Keratinocyte (primary cell): ENCODE results near the gene IGFBP1.

ENCODE experiments used
- CTCF ChIP-seq, 3 experiments: IDR thresholded peaks in 1 of 3; conservative IDR thresholded peaks in 1 of 3; optimal IDR thresholded peaks in 1 of 3; 2 replicates in 2 of 3; 3 replicates in 1 of 3; pipeline versions ENCODE3 to v1.5.1; 2011; ENCODE audit warnings: low read length in 3 of 3, mild to moderate bottlenecking in 3 of 3, moderate library complexity in 2 of 3, control low read depth in 1 of 3, inconsistent platforms in 1 of 3; ENCODE audit not compliant: insufficient read depth in 2 of 3; ENCODE audit errors: extremely low read depth in 1 of 3
- EZH2 ChIP-seq: IDR thresholded peaks from one replicate; pipeline ENCODE4 v1.6.1; 2012; ENCODE audit warnings: inconsistent platforms, mild to moderate bottlenecking, low read length, moderate library complexity

- no peak for TF ChIP-seq CTCF (optimal IDR thresholded peaks at IDR 0.05 in 1 of 3, IDR thresholded peaks at IDR 0.05 in 1 of 3, conservative IDR thresholded peaks at IDR 0.05 in 1 of 3; ENCODE audit: extremely low read depth in 1 of 3, insufficient read depth in 2 of 3, low read length in 3 of 3)
- TF ChIP-seq EZH2: no peak
Observed at GRCh38 chr7:45865594-45866410, 22.5 kb upstream of the IGFBP1 start.
